IMR-90 (cell line): ENCODE results near the gene NEUROG3. TPM values are rescaled to one million over a fixed set of nuclear protein-coding genes. Genes with fewer than 3 reads are reported as not detected.

Experiments
- ATAC-seq: fragments of 200-7000 bp; cut with Tn5 transposase; 2 replicates; pipeline ENCODE4 v1.9.1; 2020; ENCODE audit warnings: low read depth, mild to moderate bottlenecking, moderate library complexity
- BruUV-seq: library from RNA; stranded (reverse); fragments of 400-500 nt; replicated peaks from 2 replicates; lab custom pipeline; 2021; lab: Mats Ljungman, UMichigan
- CTCF ChIA-PET: fragments of 300-600 bp; formaldehyde crosslinking; extraction: SDS; loops from one replicate; lab custom pipeline; 2021; ENCODE audit warnings: antibody characterized with exemption; lab: Yijun Ruan, JAX
- POLR2A ChIA-PET: fragments of 300-600 bp; sonication (Branson Sonifier 250); formaldehyde crosslinking; loops from one replicate; lab custom pipeline; 2022; ENCODE audit warnings: antibody characterized with exemption; ENCODE audit not compliant: unreplicated experiment; lab: Charles Lee
- DNase-seq: peaks from one replicate; pipeline ENCODE4 v3.0.0; 2013
- H2AFZ ChIP-seq: replicated peaks from 2 replicates; pipeline ENCODE3; 2013; ENCODE audit warnings: low read length, mild to moderate bottlenecking; ENCODE audit not compliant: poor library complexity
- H2AK5ac ChIP-seq: 2 replicates; pipeline ENCODE4 v1.6.1; 2013; ENCODE audit warnings: low read depth, low read length, inconsistent platforms
- H2AK9ac ChIP-seq: replicated peaks from 2 replicates; pipeline ENCODE3; 2013; ENCODE audit warnings: mild to moderate bottlenecking, low read depth, low read length, moderate library complexity; ENCODE audit not compliant: poor library complexity
- H2BK120ac ChIP-seq: 2 replicates; pipeline ENCODE4 v1.6.1; 2013; ENCODE audit warnings: low read depth, low read length, inconsistent platforms
- H2BK15ac ChIP-seq: 3 replicates; pipeline ENCODE4 v1.6.1; 2013; ENCODE audit warnings: low read depth, low read length, inconsistent platforms
- H2BK20ac ChIP-seq: 2 replicates; pipeline ENCODE4 v1.6.1; 2013; ENCODE audit warnings: low read depth, mild to moderate bottlenecking, inconsistent platforms, low read length, moderate library complexity
- H2BK5ac ChIP-seq: 2 replicates; pipeline ENCODE4 v1.6.1; 2013; ENCODE audit warnings: mild to moderate bottlenecking, low read depth, low read length, inconsistent platforms; ENCODE audit not compliant: poor library complexity, severe bottlenecking
- H3K14ac ChIP-seq: replicated peaks from 2 replicates; pipeline ENCODE4 v1.6.1; 2013; ENCODE audit warnings: low read depth, low read length, inconsistent platforms
- H3K18ac ChIP-seq: 2 replicates; pipeline ENCODE4 v1.6.1; 2013; ENCODE audit warnings: low read depth, low read length, control low read depth
- H3K23ac ChIP-seq: 2 replicates; pipeline ENCODE4 v1.6.1; 2013; ENCODE audit warnings: low read depth, low read length, inconsistent platforms
- H3K27ac ChIP-seq: 2 replicates; pipeline ENCODE4 v1.5.1; 2013; ENCODE audit warnings: mild to moderate bottlenecking, control low read depth, low read length; ENCODE audit not compliant: insufficient read depth
- H3K27me3 ChIP-seq: 2 replicates; pipeline ENCODE4 v1.6.1; 2013; ENCODE audit warnings: low read length; ENCODE audit not compliant: control insufficient read depth, insufficient read depth
- H3K36me3 ChIP-seq: 2 replicates; pipeline ENCODE4 v1.6.1; 2013; ENCODE audit warnings: low read length, mixed read lengths; ENCODE audit not compliant: control insufficient read depth, insufficient read depth
- H3K4ac ChIP-seq: 2 replicates; pipeline ENCODE4 v1.6.1; 2013; ENCODE audit warnings: low read depth, low read length, inconsistent platforms
- H3K4me1 ChIP-seq: 2 replicates; pipeline ENCODE4 v1.6.1; 2013; ENCODE audit warnings: low read length, mixed read lengths; ENCODE audit not compliant: control insufficient read depth, insufficient read depth
- H3K4me2 ChIP-seq: 2 replicates; pipeline ENCODE4 v1.6.1; 2013; ENCODE audit warnings: low read depth, mild to moderate bottlenecking, control low read depth, low read length, moderate library complexity
- H3K4me3 ChIP-seq: 2 replicates; pipeline ENCODE4 v1.5.1; 2013; ENCODE audit warnings: low read depth, mild to moderate bottlenecking, control low read depth, low read length, moderate library complexity; ENCODE audit not compliant: insufficient read depth
- H3K56ac ChIP-seq: 2 replicates; pipeline ENCODE4 v1.6.1; 2013; ENCODE audit warnings: low read length, inconsistent platforms; ENCODE audit not compliant: insufficient read depth; ENCODE audit errors: extremely low read depth
- H3K79me1 ChIP-seq, 2 experiments: 2 replicates each; pipeline ENCODE4 v1.6.1; 2013; ENCODE audit warnings: low read length in 2 of 2, inconsistent platforms in 1 of 2, low read depth in 1 of 2
- H3K9ac ChIP-seq: 2 replicates; pipeline ENCODE4 v1.6.1; 2013; ENCODE audit warnings: low read depth, low read length, control low read depth
- H3K9me1 ChIP-seq: 2 replicates; pipeline ENCODE4 v1.6.1; 2013; ENCODE audit warnings: low read length, inconsistent platforms; ENCODE audit not compliant: insufficient read depth
- H3K9me3 ChIP-seq: 2 replicates; pipeline ENCODE4 v1.6.1; 2013; ENCODE audit warnings: low read length; ENCODE audit not compliant: control insufficient read depth, insufficient read depth
- H4K20me1 ChIP-seq: 2 replicates; pipeline ENCODE4 v1.6.1; 2013; ENCODE audit warnings: low read length, inconsistent platforms; ENCODE audit not compliant: insufficient read depth
- H4K5ac ChIP-seq: 2 replicates; pipeline ENCODE4 v1.6.1; 2013; ENCODE audit warnings: mild to moderate bottlenecking, low read depth, low read length, control low read depth
- H4K8ac ChIP-seq, 2 experiments: 2 replicates each; pipeline ENCODE4 v1.6.1; 2013; ENCODE audit warnings: low read depth in 2 of 2, low read length in 2 of 2, control low read depth in 1 of 2, inconsistent platforms in 1 of 2
- H4K91ac ChIP-seq: 2 replicates; pipeline ENCODE4 v1.6.1; 2013; ENCODE audit warnings: low read depth, low read length, inconsistent platforms; ENCODE audit not compliant: insufficient read depth
- BHLHE40 ChIP-seq: fragments of 150-350 bp; IDR thresholded peaks from 2 replicates; pipeline ENCODE4 v1.6.1; 2016; ENCODE audit warnings: mild to moderate bottlenecking, low read depth, low read length
- FOS ChIP-seq: fragments of 150-350 bp; IDR thresholded peaks from 2 replicates; pipeline ENCODE4 v1.6.1; 2016; ENCODE audit warnings: low read depth, low read length
- MAFK ChIP-seq: IDR thresholded peaks from 2 replicates; pipeline ENCODE4 v1.6.1; 2012; ENCODE audit warnings: low read depth, low read length, improper control_type of control experiment
- MXI1 ChIP-seq: IDR thresholded peaks from 2 replicates; pipeline ENCODE4 v1.6.1; 2012; ENCODE audit warnings: low read depth, mild to moderate bottlenecking, low read length, moderate library complexity, borderline replicate concordance
- POLR2A ChIP-seq: IDR thresholded peaks from 2 replicates; pipeline ENCODE4 v1.6.1; 2012; ENCODE audit warnings: mild to moderate bottlenecking, low read depth, low read length
- SMC3 ChIP-seq: fragments of 150-350 bp; IDR thresholded peaks from 2 replicates; pipeline ENCODE4 v1.6.1; 2016; ENCODE audit warnings: low read depth, mild to moderate bottlenecking, antibody characterized with exemption, low read length, moderate library complexity
- WGBS, 2 experiments: methylation state at CpG; one replicate each; pipeline versions ENCODE4 v1.1.5 to v1.1.7; 2013; ENCODE audit warnings: missing lambda C conversion rate in 2 of 2; ENCODE audit not compliant: insufficient read length in 1 of 2; ENCODE audit errors: extremely low coverage in 2 of 2; 5-methylcytosine and 5-hydroxymethylcytosine counted together
- dilution Hi-C: fragments of 300-500 bp; cut with HindIII; formaldehyde crosslinking; loops from one replicate; pipeline ENCODE4 v1.14.3; 2018; ENCODE audit warnings: low sequenced_read_pairs; ENCODE audit not compliant: unreplicated experiment
- in situ Hi-C: fragments of 300-500 bp; cut with MboI; formaldehyde crosslinking; loops from 3 replicates; pipeline ENCODE4 v1.14.3; 2019; ENCODE audit warnings: low sequenced_read_pairs, inconsistent platforms, mixed read lengths
- intact Hi-C: fragments of 100-400 bp; cut with micrococcal nuclease; formaldehyde crosslinking; loops from 2 replicates; pipeline ENCODE4 v1.10.0; 2022
- polyA plus RNA-seq, 3 experiments: library from polyadenylated mRNA; depleted of rRNA; stranded (reverse); fragments of >200 nt; gene quantifications; 2 replicates each; pipeline ENCODE4 v1.2.3, GENCODE V29; 2012; ENCODE audit warnings: low replicate concordance in 1 of 3
- total RNA-seq: library from RNA; depleted of rRNA; stranded (reverse); fragments of >200 nt; gene quantifications from 2 replicates; pipeline ENCODE4 v1.2.3, GENCODE V29; 2012

The NEUROG3 gene
- total and polyA plus RNA-seq, 2 of the 4 experiments (the other 2 are of a cell fraction): not detected

DNA sequence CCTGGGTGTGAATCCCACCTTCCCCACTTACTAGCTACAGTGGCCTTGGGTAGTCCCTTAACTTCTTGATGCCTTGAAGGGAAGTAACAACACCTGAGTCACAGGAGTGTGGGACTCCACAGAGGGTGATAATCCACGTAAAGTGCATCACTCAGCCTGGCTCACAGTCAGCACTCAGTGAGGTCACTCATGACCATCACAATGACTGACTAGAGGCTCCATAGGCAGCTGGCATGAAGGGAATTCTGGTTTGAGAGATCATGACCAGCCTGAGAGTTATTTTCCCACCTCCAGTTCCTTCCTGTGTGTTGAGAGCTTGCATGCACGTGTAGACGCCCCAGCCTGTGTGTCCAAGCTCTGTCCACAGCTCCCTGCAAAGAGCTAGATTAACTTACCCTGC lies 34.8 kb downstream of the NEUROG3 start:
- H3K4me1 ChIP-seq: no peaks in the 10 kb centered on the region
- no peaks in the 10 kb centered on the region for H4K20me1 ChIP-seq
- no peak overlapping the region for H3K4me2 ChIP-seq
- in situ Hi-C loops (no loop called here), intact Hi-C loops (no loop called here), dilution Hi-C loops (no loop called here)
- H3K9ac ChIP-seq: no peak overlapping the region
- no peak for TF ChIP-seq FOS
- no peak for TF ChIP-seq POLR2A
- TF ChIP-seq SMC3: no peak
- TF ChIP-seq MAFK: no peak
- TF ChIP-seq BHLHE40: no peak
- no peak for TF ChIP-seq MXI1
- no peak overlapping the region for H2BK15ac ChIP-seq
- H4K8ac ChIP-seq: no peak overlapping the region
- H3K79me1 ChIP-seq: no peaks in the 10 kb centered on the region
- H3K27ac ChIP-seq: no peak overlapping the region
- H3K9me1 ChIP-seq: no peaks in the 10 kb centered on the region
- no peaks in the 10 kb centered on the region for H3K36me3 ChIP-seq
- no peak overlapping the region for H2BK20ac ChIP-seq
- no peak overlapping the region for H3K56ac ChIP-seq
- H4K5ac ChIP-seq: no peak overlapping the region
- 17% methylated on average over 1 of the region's 3 CpGs; no CpG with 5 or more reads in 1 of the 2 experiments for WGBS, 2 experiments
- ATAC-seq: no peak
- no peak for DNase-seq
- peaks cover 4% of the 10 kb centered on the region; the same call in 1 of the 2 replicates for H3K9me3 ChIP-seq
- H2AFZ ChIP-seq: no peak overlapping the region
- H3K23ac ChIP-seq: no peak overlapping the region
- H3K14ac ChIP-seq: no peak overlapping the region
- BruUV-seq: no TSS peak
- no peak overlapping the region for H3K18ac ChIP-seq
- H2AK9ac ChIP-seq: no peak overlapping the region
- H2BK5ac ChIP-seq: no peak overlapping the region
- H2AK5ac ChIP-seq: no peak overlapping the region
- no peak overlapping the region for H3K4me3 ChIP-seq
- H3K4ac ChIP-seq: no peak overlapping the region
- H2BK120ac ChIP-seq: no peak overlapping the region
- POLR2A ChIA-PET: no interaction called here
- peaks cover 14% of the 10 kb centered on the region for H3K27me3 ChIP-seq
- CTCF ChIA-PET: no interaction called here
- H4K91ac ChIP-seq: no peak overlapping the region
